Stomach (tissue), 4 donors: Measurements from ENCODE around the gene LSM14A.

ENCODE experiments used
- POLR2A ChIP-seq, 4 donors: fragments of 450-650 bp; IDR thresholded peaks; one replicate each; pipeline ENCODE4 v1.6.1; 2016; ENCODE audit warnings: antibody characterized with exemption in 4 of 4, control low read depth in 2 of 4, mild to moderate bottlenecking in 1 of 4, moderate library complexity in 1 of 4
- TF ChIP-seq, protein P1 (sequence below), 7 experiments: fragments of 450-650 bp in 4 of 7; fragments of 200-600 bp in 3 of 7; sonication (generic) in 3 of 7; IDR thresholded peaks; one replicate each; pipeline ENCODE4 v1.5.1; 2016 to 2019; ENCODE audit warnings: antibody characterized with exemption in 7 of 7, control low read depth in 2 of 7, mild to moderate bottlenecking in 1 of 7

DNA sequence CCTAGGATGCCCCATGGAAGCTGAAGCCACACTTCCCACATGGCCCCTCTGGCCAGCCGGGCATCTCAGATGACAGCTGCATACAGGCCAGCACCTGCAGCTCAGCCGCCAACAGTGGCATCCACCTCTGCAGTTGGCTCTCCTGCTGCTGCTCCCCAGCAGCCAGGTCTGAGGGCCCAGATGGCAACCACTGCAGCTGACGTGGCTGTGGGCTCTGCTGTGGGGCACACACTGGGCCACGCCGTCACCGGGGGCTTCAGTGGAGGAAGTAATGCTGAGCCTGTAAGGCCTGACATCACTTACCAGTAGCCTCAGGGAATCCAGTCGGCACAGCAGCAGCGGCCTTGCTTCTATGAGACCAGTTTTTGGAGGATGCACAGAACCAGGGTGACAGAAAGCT is 45.3 kb upstream of the LSM14A start:
- TF ChIP-seq, protein P1, sequence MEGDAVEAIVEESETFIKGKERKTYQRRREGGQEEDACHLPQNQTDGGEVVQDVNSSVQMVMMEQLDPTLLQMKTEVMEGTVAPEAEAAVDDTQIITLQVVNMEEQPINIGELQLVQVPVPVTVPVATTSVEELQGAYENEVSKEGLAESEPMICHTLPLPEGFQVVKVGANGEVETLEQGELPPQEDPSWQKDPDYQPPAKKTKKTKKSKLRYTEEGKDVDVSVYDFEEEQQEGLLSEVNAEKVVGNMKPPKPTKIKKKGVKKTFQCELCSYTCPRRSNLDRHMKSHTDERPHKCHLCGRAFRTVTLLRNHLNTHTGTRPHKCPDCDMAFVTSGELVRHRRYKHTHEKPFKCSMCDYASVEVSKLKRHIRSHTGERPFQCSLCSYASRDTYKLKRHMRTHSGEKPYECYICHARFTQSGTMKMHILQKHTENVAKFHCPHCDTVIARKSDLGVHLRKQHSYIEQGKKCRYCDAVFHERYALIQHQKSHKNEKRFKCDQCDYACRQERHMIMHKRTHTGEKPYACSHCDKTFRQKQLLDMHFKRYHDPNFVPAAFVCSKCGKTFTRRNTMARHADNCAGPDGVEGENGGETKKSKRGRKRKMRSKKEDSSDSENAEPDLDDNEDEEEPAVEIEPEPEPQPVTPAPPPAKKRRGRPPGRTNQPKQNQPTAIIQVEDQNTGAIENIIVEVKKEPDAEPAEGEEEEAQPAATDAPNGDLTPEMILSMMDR (IDR thresholded peaks at IDR 0.05): no peak
- no peak for TF ChIP-seq POLR2A (IDR thresholded peaks at IDR 0.05)
